Adrenal gland (tissue), 12 donors: ENCODE measurements around the gene TCERG1L. TPM values are rescaled to one million over a fixed set of nuclear protein-coding genes. Genes with fewer than 3 reads are reported as not detected.
"Not testable (repeated sequence)": the region's sequence is repeated elsewhere in the genome, so short reads cannot be mapped to it uniquely, and the experiment has no call there.

Source experiments
- DNase-seq, 7 donors: peaks; one replicate each; pipeline ENCODE4 v3.0.0-alpha.2; 2019 to 2020
- H3K27ac ChIP-seq, 5 donors: fragments of 200-600 bp; sonication (generic) in 4 of 5; 1 replicate in 3 of 5; 2 replicates in 2 of 5; pipeline versions ENCODE4 v1.5.1 to v1.8.0; 2016 to 2020; ENCODE audit warnings: mild to moderate bottlenecking in 1 of 5
- H3K27me3 ChIP-seq: fragments of 200-600 bp; 2 replicates; pipeline ENCODE4 v1.8.0; 2021
- H3K36me3 ChIP-seq, 2 donors: fragments of 200-600 bp; replicated peaks in 1 of 2; 1 replicate in 1 of 2; 2 replicates in 1 of 2; pipeline versions ENCODE4 v1.5.1 to v1.8.0; 2018 to 2022
- H3K4me1 ChIP-seq, 2 donors: fragments of 200-600 bp; replicated peaks in 1 of 2; 1 replicate in 1 of 2; 2 replicates in 1 of 2; pipeline versions ENCODE4 v1.5.1 to v1.8.0; 2018 to 2021
- H3K4me3 ChIP-seq, 4 donors: fragments of 200-600 bp; sonication (generic) in 3 of 4; one replicate each; pipeline ENCODE4 v1.5.1; 2016 to 2018
- H3K9me3 ChIP-seq, 3 donors: fragments of 200-600 bp; sonication (generic) in 1 of 3; replicated peaks in 1 of 3; 1 replicate in 2 of 3; 2 replicates in 1 of 3; pipeline versions ENCODE4 v1.5.1 to v1.8.0; 2016 to 2021
- CTCF ChIP-seq, 6 experiments: fragments of 450-650 bp in 4 of 6; fragments of 200-600 bp in 2 of 6; sonication (generic) in 1 of 6; IDR thresholded peaks; 1 replicate in 5 of 6; 2 replicates in 1 of 6; pipeline versions ENCODE4 v1.5.1 to v1.8.0; 2016 to 2021; ENCODE audit warnings: antibody characterized with exemption in 6 of 6, mild to moderate bottlenecking in 2 of 6, moderate library complexity in 1 of 6
- POLR2A ChIP-seq, 2 donors: fragments of 450-650 bp; IDR thresholded peaks; one replicate each; pipeline ENCODE4 v1.6.1; 2017; ENCODE audit warnings: antibody characterized with exemption in 2 of 2, mild to moderate bottlenecking in 2 of 2, moderate library complexity in 1 of 2
- WGBS, 4 donors: extraction: QIAGEN DNeasy Blood & Tissue Kit in 2 of 4; methylation state at CpG; one replicate each; pipeline versions ENCODE4 v1.1.5 to v1.1.7; 2013 to 2017; 5-methylcytosine and 5-hydroxymethylcytosine counted together
- intact Hi-C, 2 donors: fragments of 100-400 bp; cut with DNase I; formaldehyde crosslinking; loops; one replicate each; pipeline versions ENCODE4 v1.14.1 to v1.15.0; 2022 to 2023
- polyA plus RNA-seq, 3 donors: library from polyadenylated mRNA; stranded (reverse); fragments of 200-250 nt in 2 of 3; fragments of 350-450 nt in 1 of 3; fragmentation: Illumina TruSeq in 1 of 3; extraction: RNeasy Lipid Tissue Mini Kit (QIAGEN cat#74804) in 1 of 3; gene quantifications; one replicate each; pipeline ENCODE4 v1.2.3, GENCODE V29; 2013 to 2014
- total RNA-seq, 9 donors: library from RNA; depleted of rRNA in 4 of 9; stranded (reverse); fragments of >200 nt in 4 of 9; fragments of 120-200 nt in 1 of 9; fragmentation: NEBNext Ultra II Directional in 1 of 9; extraction: Animal tissue kit (Norgen Biotek cat#: 25700) in 1 of 9; gene quantifications; one replicate each; pipeline versions ENCODE4 v1.1.0 to v1.2.4, GENCODE V29; 2013 to 2023
- donor health status: healthy with polysubstance abuse.
- donor health status: Bipolar disorder and iron deficiency.
- donor health status: DM: yes; HTN: yes; CAD: no.
- donor health status: DM: no; HTN: no; CAD: no.
- donor health status: DM: no; HTN: no; CAD: no.
- donor health status: DM: yes; HTN: yes; CAD: no.

The TCERG1L gene
- total and polyA plus RNA-seq, 12 donors: 0.17 to 3.4 (median 0.97) TPM

GRCh38 chr10:131239450-131239849, 72.1 kb downstream of the TCERG1L start:
- Histone ChIP-seq H3K27me3 (no peaks in the 10 kb centered on the region), H3K4me3 (no peak overlapping the region), H3K4me1 (no peaks in the 10 kb centered on the region), H3K36me3 (no peaks in the 10 kb centered on the region), H3K27ac (no peak overlapping the region), H3K9me3 (no peaks in the 10 kb centered on the region)
- TF ChIP-seq POLR2A (IDR thresholded peaks at IDR 0.05): no peak
- TF ChIP-seq CTCF (IDR thresholded peaks at IDR 0.05): no peak
- intact Hi-C loops: no loop called here
- WGBS, 4 donors: 54 to 81% (median 61%) methylated on average over 6 to 13 of the region's 13 CpGs
- no peak for DNase-seq

GRCh38 chr10:131238669-131239280, 72.7 kb downstream of the TCERG1L start:
- Histone ChIP-seq H3K9me3 (no peaks in the 10 kb centered on the region), H3K27me3 (no peaks in the 10 kb centered on the region), H3K36me3 (no peaks in the 10 kb centered on the region), H3K4me1 (no peaks in the 10 kb centered on the region), H3K4me3 (no peak overlapping the region), H3K27ac (no peak overlapping the region)
- 76 to 92% (median 80%) methylated on average over 10 to 13 of the region's 13 CpGs for WGBS, 4 donors
- intact Hi-C loops: no loop called here
- TF ChIP-seq CTCF (IDR thresholded peaks at IDR 0.05) (no peak), POLR2A (IDR thresholded peaks at IDR 0.05) (no peak)
- DNase-seq: no peak

- Histone ChIP-seq H3K9me3 (no peaks in the 10 kb centered on the region), H3K4me1 (no peaks in the 10 kb centered on the region), H3K27me3 (no peaks in the 10 kb centered on the region), H3K4me3 (no peak overlapping the region), H3K36me3 (no peaks in the 10 kb centered on the region), H3K27ac (no peak overlapping the region)
- WGBS, 4 donors: 79 to 90% (median 85%) methylated on average over 16 to 20 of the region's 20 CpGs
- no peak for DNase-seq
- intact Hi-C loops: no loop called here
- TF ChIP-seq CTCF (IDR thresholded peaks at IDR 0.05): no peak
These were observed 73.4 kb downstream of the TCERG1L start for GRCh38 chr10:131237991-131238651.

- H3K4me3 ChIP-seq, H3K27me3 ChIP-seq, H3K27ac ChIP-seq, DNase-seq, intact Hi-C loops, H3K9me3 ChIP-seq, H3K36me3 ChIP-seq, H3K4me1 ChIP-seq: not testable (repeated sequence)
- WGBS, 4 donors: 85 to 93% (median 88%) methylated on average over 13 of the region's 13 CpGs
These were observed 76.9 kb downstream of the TCERG1L start for GRCh38 chr10:131234606-131235005.
